Amniotic stem cell (primary cell): ENCODE results near the gene BFSP2.
"Not testable (repeated sequence)": the region's sequence is repeated elsewhere in the genome, so short reads cannot be mapped to it uniquely, and the experiment has no call there.

Source experiments
- DNase-seq: peaks from one replicate; lab custom pipeline; 2025; lab: John Stamatoyannopoulos, UW

The BFSP2 gene

GRCh38 chr3:133521946-133522345 is 122.1 kb downstream of the BFSP2 start:
- no peak for DNase-seq

GRCh38 chr3:133523758-133524157 is 123.9 kb downstream of the BFSP2 start:
- DNase-seq = not testable (repeated sequence)
